Activated CD8-positive, alpha-beta T cell treated with anti-CD3 and anti-CD28 coated beads for 36 hours (primary cell): ENCODE results near the gene KCNC1. TPM values are rescaled to one million over a fixed set of nuclear protein-coding genes. Genes with fewer than 3 reads are reported as not detected.

Experiments used
- ATAC-seq: fragments of 200-7000 bp; cut with Tn5 transposase; one replicate; pipeline ENCODE4 v1.10.0; 2021; ENCODE audit warnings: mild to moderate bottlenecking, moderate library complexity
- CTCF ChIA-PET: fragments of 350-600 bp; sonication (Branson Sonifier 250); formaldehyde crosslinking; loops from one replicate; lab custom pipeline; 2021; ENCODE audit warnings: antibody characterized with exemption; lab: Charles Lee
- POLR2A ChIA-PET: fragments of 350-600 bp; sonication (Branson Sonifier 250); formaldehyde crosslinking; loops from one replicate; lab custom pipeline; 2021; ENCODE audit warnings: antibody characterized with exemption; lab: Charles Lee
- DNase-seq: peaks from one replicate; pipeline ENCODE4 v3.0.0-alpha.2; 2020
- H3K27ac Mint-ChIP-seq: one replicate; pipeline ENCODE4 v1.8.0; 2021; ENCODE audit warnings: mild to moderate bottlenecking, mixed read lengths
- H3K27me3 Mint-ChIP-seq: one replicate; pipeline ENCODE4 v1.8.0; 2021; ENCODE audit warnings: mixed read lengths
- H3K36me3 Mint-ChIP-seq: one replicate; pipeline ENCODE4 v1.8.0; 2021; ENCODE audit warnings: low read depth, mixed read lengths
- H3K4me1 Mint-ChIP-seq: one replicate; pipeline ENCODE4 v1.8.0; 2021; ENCODE audit warnings: low read depth, mixed read lengths
- H3K4me3 Mint-ChIP-seq: one replicate; pipeline ENCODE4 v1.8.0; 2021; ENCODE audit warnings: mild to moderate bottlenecking, moderate library complexity, mixed read lengths
- H3K9me3 Mint-ChIP-seq: one replicate; pipeline ENCODE4 v1.8.0; 2021; ENCODE audit warnings: mixed read lengths
- CTCF ChIP-seq: fragments of 200-600 bp; IDR thresholded peaks from one replicate; pipeline ENCODE4 v1.8.0; 2022; ENCODE audit warnings: antibody characterized with exemption, mild to moderate bottlenecking
- intact Hi-C: fragments of 100-400 bp; cut with micrococcal nuclease; formaldehyde crosslinking; loops from one replicate; pipeline ENCODE4 v1.10.0; 2022
- total RNA-seq, 2 experiments: library from RNA; stranded (reverse); gene quantifications; one replicate each; pipeline ENCODE4 v1.2.3, GENCODE V29; 2021

KCNC1 gene
- total RNA-seq: not detected

GRCh38 chr11:17734418-17734911 lies at the start of gene KCNC1:
Gene KCNC1 (plus strand): TSS chr11:17734781. CDS start chr11:17736003, 1,222 bp downstream.
- ChIA-PET CTCF (interaction anchor here (1.0 to 6.9 kb wide), 3 partner anchors 15 to 245 kb away, joined by 3 to 147 read pairs (median 55); partner anchors contain the start of gene MYOD1), POLR2A (no interaction called here)
- Mint-ChIP-seq H3K4me3 (peak within 1 kb of the TSS; percentile 43), H3K9me3 (no peaks in the 10 kb centered on the region), H3K4me1 (peaks cover 3% of the 10 kb centered on the region), H3K27ac (no peak within 1 kb of the TSS), H3K27me3 (peaks cover 49% of the 10 kb centered on the region), H3K36me3 (no peaks in the 10 kb centered on the region)
- ATAC-seq (no peak), DNase-seq (no peak)
- intact Hi-C loops: loop anchor here (5.0 kb wide), 1 partner anchor 137 kb away; no protein-coding TSS in a partner anchor
- TF ChIP-seq CTCF: no peak

GRCh38 chr11:17686231-17686980 lies 48.2 kb upstream of the KCNC1 start:
- H3K4me1 Mint-ChIP-seq: no peaks in the 10 kb centered on the region
- H3K9me3 Mint-ChIP-seq: no peaks in the 10 kb centered on the region
- H3K4me3 Mint-ChIP-seq: no peak overlapping the region
- ATAC-seq: no peak
- H3K27ac Mint-ChIP-seq: no peak overlapping the region
- CTCF ChIA-PET: no interaction called here
- intact Hi-C loops: no loop called here
- no peaks in the 10 kb centered on the region for H3K36me3 Mint-ChIP-seq
- TF ChIP-seq CTCF: no peak
- DNase-seq: no peak
- H3K27me3 Mint-ChIP-seq: peaks cover 12% of the 10 kb centered on the region
- POLR2A ChIA-PET: no interaction called here

- H3K27ac Mint-ChIP-seq: no peak overlapping the region
- no peaks in the 10 kb centered on the region for H3K9me3 Mint-ChIP-seq
- intact Hi-C loops: no loop called here
- no peak for TF ChIP-seq CTCF
- ATAC-seq (no peak), DNase-seq (no peak)
- no peaks in the 10 kb centered on the region for H3K4me1 Mint-ChIP-seq
- peaks cover 15% of the 10 kb centered on the region for H3K27me3 Mint-ChIP-seq
- CTCF ChIA-PET: no interaction called here
- POLR2A ChIA-PET: no interaction called here
- no peak overlapping the region for H3K4me3 Mint-ChIP-seq
- H3K36me3 Mint-ChIP-seq: no peaks in the 10 kb centered on the region
These were observed 46.5 kb upstream of the KCNC1 start for GRCh38 chr11:17687946-17688670.

DNA sequence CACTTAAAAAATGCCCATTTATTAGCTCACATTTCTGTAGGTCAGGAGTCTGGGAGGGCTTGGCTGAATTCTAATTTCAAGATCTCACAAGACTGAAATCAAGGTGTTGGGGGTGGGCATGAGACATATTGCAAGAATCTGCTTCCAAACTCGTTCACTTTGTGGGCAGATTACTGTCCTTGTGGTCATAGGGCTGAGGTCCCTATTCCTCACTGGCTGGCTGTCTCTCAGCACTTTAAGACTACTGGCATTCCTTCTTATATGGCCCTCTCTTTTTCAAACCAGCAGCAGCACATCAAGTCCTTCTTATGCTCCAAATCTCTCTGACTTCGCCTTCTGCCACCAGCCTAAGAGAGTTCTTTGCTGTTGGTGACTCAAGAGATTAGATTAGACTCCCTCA lies 43.0 kb upstream of the KCNC1 start:
- Mint-ChIP-seq H3K9me3 (no peaks in the 10 kb centered on the region), H3K4me1 (no peaks in the 10 kb centered on the region), H3K36me3 (no peaks in the 10 kb centered on the region), H3K27me3 (peaks cover 36% of the 10 kb centered on the region), H3K27ac (no peak overlapping the region), H3K4me3 (no peak overlapping the region)
- CTCF ChIA-PET: no interaction called here
- ATAC-seq (no peak), DNase-seq (no peak)
- POLR2A ChIA-PET: no interaction called here
- intact Hi-C loops: no loop called here
- TF ChIP-seq CTCF: no peak

DNA sequence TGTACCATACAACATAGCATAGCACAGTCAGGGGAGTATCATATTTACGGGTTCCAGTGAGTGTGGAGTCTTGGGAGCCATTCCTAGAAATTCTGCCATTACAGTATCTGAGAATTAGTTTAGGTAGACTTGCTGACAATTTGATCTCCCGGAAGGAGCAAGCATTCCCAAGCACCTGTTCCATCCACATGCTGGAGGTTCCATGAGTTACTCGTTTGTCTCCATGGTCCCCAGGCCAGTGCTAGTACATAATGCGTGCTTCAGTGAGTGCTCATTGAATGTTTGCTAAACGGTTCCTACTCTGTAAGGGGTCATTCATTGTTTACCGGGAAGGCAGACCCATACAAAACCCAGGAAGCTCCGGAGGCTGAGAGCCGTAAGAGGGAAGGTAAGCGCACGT lies 42.6 kb upstream of the KCNC1 start:
- Mint-ChIP-seq H3K27me3 (peaks cover 37% of the 10 kb centered on the region), H3K27ac (no peak overlapping the region), H3K4me3 (no peak overlapping the region), H3K9me3 (no peaks in the 10 kb centered on the region), H3K36me3 (no peaks in the 10 kb centered on the region), H3K4me1 (no peaks in the 10 kb centered on the region)
- ChIA-PET CTCF (no interaction called here), POLR2A (no interaction called here)
- no peak for DNase-seq
- TF ChIP-seq CTCF: no peak
- intact Hi-C loops: no loop called here
- ATAC-seq: no peak
